A673 (cell line): Measurements from ENCODE around the gene TTC3. TPM values are rescaled to one million over a fixed set of nuclear protein-coding genes. Genes with fewer than 3 reads are reported as not detected.

ENCODE experiments used
- BruUV-seq: library from RNA; stranded (reverse); fragments of 400-500 nt; replicated peaks from 2 replicates; lab custom pipeline; 2021; lab: Mats Ljungman, UMichigan
- CTCF ChIA-PET: fragments of 300-600 bp; sonication (Branson Sonifier 250); formaldehyde crosslinking; loops from one replicate; lab custom pipeline; 2022; ENCODE audit warnings: antibody characterized with exemption; lab: Charles Lee
- POLR2A ChIA-PET: fragments of 300-600 bp; sonication (Branson Sonifier 250); formaldehyde crosslinking; loops from one replicate; lab custom pipeline; 2022; ENCODE audit warnings: antibody characterized with exemption; ENCODE audit not compliant: low non-redundant PET; lab: Charles Lee
- DNase-seq: peaks from one replicate; pipeline ENCODE4 v3.0.0-alpha.2; 2015; ENCODE audit warnings: low spot score
- H3K27ac ChIP-seq: fragments of 200-600 bp; sonication (generic); 2 replicates; pipeline ENCODE4 v1.5.1; 2016; ENCODE audit warnings: mixed run types, low read depth, mild to moderate bottlenecking, mixed read lengths, antibody characterized with exemption, low read length; ENCODE audit not compliant: poor library complexity, severe bottlenecking
- H3K27me3 ChIP-seq: fragments of 200-600 bp; sonication (generic); replicated peaks from 2 replicates; pipeline ENCODE4 v1.6.1; 2017; ENCODE audit warnings: mixed run types, low read depth, mild to moderate bottlenecking, mixed read lengths, antibody characterized with exemption, low read length; ENCODE audit not compliant: insufficient read depth, poor library complexity
- H3K36me3 ChIP-seq: fragments of 200-600 bp; sonication (generic); 2 replicates; pipeline ENCODE4 v1.6.1; 2016; ENCODE audit warnings: mixed run types, mild to moderate bottlenecking, mixed read lengths, antibody characterized with exemption, low read length; ENCODE audit not compliant: insufficient read depth, poor library complexity, severe bottlenecking
- H3K4me1 ChIP-seq: fragments of 200-600 bp; sonication (generic); 2 replicates; pipeline ENCODE4 v1.6.1; 2017; ENCODE audit warnings: mixed run types, mild to moderate bottlenecking, mixed read lengths, antibody characterized with exemption, low read length; ENCODE audit not compliant: insufficient read depth, poor library complexity, severe bottlenecking
- H3K4me3 ChIP-seq: fragments of 200-600 bp; sonication (generic); 2 replicates; pipeline ENCODE4 v1.5.1; 2016; ENCODE audit warnings: low read depth, mixed run types, mild to moderate bottlenecking, mixed read lengths, low read length; ENCODE audit not compliant: poor library complexity, severe bottlenecking
- H3K9me3 ChIP-seq: fragments of 200-600 bp; sonication (generic); 2 replicates; pipeline ENCODE4 v1.6.1; 2016; ENCODE audit warnings: mixed run types, low read depth, mild to moderate bottlenecking, mixed read lengths, antibody characterized with exemption, low read length; ENCODE audit not compliant: poor library complexity, severe bottlenecking
- CTCF ChIP-seq: fragments of 300-800, 200-600 bp; sonication (generic); conservative IDR thresholded peaks from 2 replicates; pipeline ENCODE4 v1.5.1; 2017; ENCODE audit warnings: low read depth, mild to moderate bottlenecking, antibody characterized with exemption, low read length, moderate library complexity, mixed read lengths
- EZH2 ChIP-seq: fragments of 200-600 bp; sonication (generic); IDR thresholded peaks from 2 replicates; pipeline ENCODE4 v1.6.1; 2017; ENCODE audit warnings: borderline replicate concordance, low read depth, mild to moderate bottlenecking, mixed read lengths, antibody characterized with exemption, low read length; ENCODE audit not compliant: poor library complexity, severe bottlenecking
- intact Hi-C: fragments of 100-400 bp; cut with micrococcal nuclease; formaldehyde crosslinking; loops from one replicate; pipeline ENCODE4 v1.10.0; 2022; ENCODE audit not compliant: unreplicated experiment
- total RNA-seq: library from RNA; stranded (reverse); gene quantifications from 2 replicates; pipeline ENCODE4 v1.2.3, GENCODE V29; 2021

TTC3 gene
- total RNA-seq, 1 experiment from 2014 or later = 137 TPM

GRCh38 chr21:37153935-37154350 lies 80.9 kb downstream of the TTC3 start:
- intact Hi-C loops = no loop called here
- H3K27me3 ChIP-seq = no peaks in the 10 kb centered on the region
- peaks cover 44% of the 10 kb centered on the region for H3K36me3 ChIP-seq
- ChIA-PET POLR2A (interaction anchor here (0.6 to 0.8 kb wide), 2 partner anchors 11 to 915 kb away, joined by 3 read pairs; no protein-coding TSS in a partner anchor), CTCF (no interaction called here)
- TF ChIP-seq CTCF = no peak
- no TSS peak for BruUV-seq
- peak overlapping the region; percentile 79 for H3K27ac ChIP-seq
- peak; percentile 22 for DNase-seq
- peaks cover 15% of the 10 kb centered on the region for H3K4me1 ChIP-seq
- no peaks in the 10 kb centered on the region for H3K9me3 ChIP-seq
- no peak overlapping the region for H3K4me3 ChIP-seq

GRCh38 chr21:37155186-37155585 lies 82.1 kb downstream of the TTC3 start:
- intact Hi-C loops = no loop called here
- H3K4me1 ChIP-seq = peaks cover 15% of the 10 kb centered on the region
- TF ChIP-seq EZH2 (no peak), CTCF (no peak)
- H3K4me3 ChIP-seq = no peak overlapping the region
- CTCF ChIA-PET = no interaction called here
- DNase-seq = no peak
- H3K9me3 ChIP-seq = no peaks in the 10 kb centered on the region
- no peaks in the 10 kb centered on the region for H3K27me3 ChIP-seq
- peaks cover 41% of the 10 kb centered on the region for H3K36me3 ChIP-seq
- POLR2A ChIA-PET = no interaction called here
- no peak overlapping the region for H3K27ac ChIP-seq
- no TSS peak for BruUV-seq

- Histone ChIP-seq H3K4me3 (no peak overlapping the region), H3K27me3 (no peaks in the 10 kb centered on the region), H3K4me1 (peaks cover 14% of the 10 kb centered on the region), H3K9me3 (no peaks in the 10 kb centered on the region), H3K36me3 (peaks cover 44% of the 10 kb centered on the region), H3K27ac (no peak overlapping the region)
- no peak for DNase-seq
- CTCF ChIA-PET = no interaction called here
- intact Hi-C loops = no loop called here
- BruUV-seq = no TSS peak
- TF ChIP-seq CTCF (no peak), EZH2 (no peak)
- POLR2A ChIA-PET = no interaction called here
Measured at GRCh38 chr21:37157938-37158337, 84.9 kb downstream of the TTC3 start.
